ENCODE data around the gene KCNA1.

- no peak for TF ChIP-seq POLR2AphosphoS5 (IDR thresholded peaks at IDR 0.05; ENCODE audit: low read depth, low read length)
- TF ChIP-seq POLR2A (IDR thresholded peaks at IDR 0.05; ENCODE audit: low read depth, low read length) = no peak
Observed at GRCh38 chr12:4862809-4863208, 46.9 kb upstream of the KCNA1 start.
